BLaER1 (cell line): Measurements from ENCODE around the gene DPP6.

Experiments
- H3K27ac ChIP-seq: shearing (Covaris generic); formaldehyde crosslinking; 2 replicates; pipeline ENCODE4 v1.8.1; 2022
- H3K27me3 ChIP-seq: shearing (Covaris generic); formaldehyde crosslinking; 2 replicates; pipeline ENCODE4 v1.8.1; 2022
- H3K36me3 ChIP-seq: shearing (Covaris generic); formaldehyde crosslinking; 2 replicates; pipeline ENCODE4 v1.8.1; 2022
- H3K4me1 ChIP-seq: shearing (Covaris generic); formaldehyde crosslinking; 2 replicates; pipeline ENCODE4 v1.8.1; 2022
- H3K4me2 ChIP-seq: shearing (Covaris generic); formaldehyde crosslinking; 2 replicates; pipeline ENCODE4 v1.8.1; 2022
- H3K4me3 ChIP-seq: shearing (Covaris generic); formaldehyde crosslinking; 2 replicates; pipeline ENCODE4 v1.8.1; 2022
- H3K9ac ChIP-seq: shearing (Covaris generic); formaldehyde crosslinking; 2 replicates; pipeline ENCODE4 v1.8.1; 2022
- H3K9me3 ChIP-seq: shearing (Covaris generic); formaldehyde crosslinking; 2 replicates; pipeline ENCODE4 v1.8.1; 2022
- H4K20me1 ChIP-seq: shearing (Covaris generic); formaldehyde crosslinking; 2 replicates; pipeline ENCODE4 v1.8.1; 2022
- Cebpa-rat ChIP-seq: shearing (Covaris generic); IDR thresholded peaks from 2 replicates; pipeline ENCODE4 v1.8.1; 2022

Gene DPP6

GRCh38 chr7:154598396-154598795 lies 546.2 kb downstream of the DPP6 start:
- no peak overlapping the region for H3K4me2 ChIP-seq
- no peak overlapping the region for H3K27ac ChIP-seq
- no peaks in the 10 kb centered on the region for H3K27me3 ChIP-seq
- H3K9ac ChIP-seq: no peak overlapping the region
- H3K4me1 ChIP-seq: no peaks in the 10 kb centered on the region
- no peak for TF ChIP-seq Cebpa-rat
- no peaks in the 10 kb centered on the region for H3K36me3 ChIP-seq
- H3K4me3 ChIP-seq: no peak overlapping the region
- H3K9me3 ChIP-seq: no peaks in the 10 kb centered on the region
- no peaks in the 10 kb centered on the region for H4K20me1 ChIP-seq

- no peak for TF ChIP-seq Cebpa-rat
Observed at GRCh38 chr7:154598864-154599263, 546.7 kb downstream of the DPP6 start.

GRCh38 chr7:154610903-154611302 lies 558.7 kb downstream of the DPP6 start:
- Histone ChIP-seq H3K4me2 (no peak overlapping the region), H4K20me1 (no peaks in the 10 kb centered on the region), H3K4me3 (no peak overlapping the region), H3K4me1 (no peaks in the 10 kb centered on the region), H3K27ac (no peak overlapping the region), H3K27me3 (no peaks in the 10 kb centered on the region), H3K9me3 (no peaks in the 10 kb centered on the region), H3K36me3 (no peaks in the 10 kb centered on the region), H3K9ac (no peak overlapping the region)
- no peak for TF ChIP-seq Cebpa-rat

More at GRCh38 chr7:154598864-154599263, 546.7 kb downstream of the DPP6 start:
- no peaks in the 10 kb centered on the region for H3K9me3 ChIP-seq
- no peak overlapping the region for H3K4me2 ChIP-seq
- H4K20me1 ChIP-seq: no peaks in the 10 kb centered on the region
- H3K27ac ChIP-seq: no peak overlapping the region
- H3K4me3 ChIP-seq: no peak overlapping the region
- no peaks in the 10 kb centered on the region for H3K27me3 ChIP-seq
- no peaks in the 10 kb centered on the region for H3K4me1 ChIP-seq
- no peaks in the 10 kb centered on the region for H3K36me3 ChIP-seq
- no peak overlapping the region for H3K9ac ChIP-seq

- TF ChIP-seq Cebpa-rat: no peak
- Histone ChIP-seq H3K27ac (no peak overlapping the region), H3K9ac (no peak overlapping the region), H3K36me3 (no peaks in the 10 kb centered on the region), H3K4me3 (no peak overlapping the region), H3K27me3 (no peaks in the 10 kb centered on the region), H3K4me2 (no peak overlapping the region), H3K9me3 (no peaks in the 10 kb centered on the region), H3K4me1 (no peaks in the 10 kb centered on the region), H4K20me1 (no peaks in the 10 kb centered on the region)
Observed at GRCh38 chr7:154613811-154614210, 561.6 kb downstream of the DPP6 start.

- no peaks in the 10 kb centered on the region for H3K36me3 ChIP-seq
- H3K4me1 ChIP-seq: no peaks in the 10 kb centered on the region
Observed at GRCh38 chr7:154620141-154620755, 568.0 kb downstream of the DPP6 start.

GRCh38 chr7:154623399-154623798 lies 571.2 kb downstream of the DPP6 start:
- no peak overlapping the region for H3K4me3 ChIP-seq
- no peaks in the 10 kb centered on the region for H4K20me1 ChIP-seq
- H3K9ac ChIP-seq: no peak overlapping the region
- no peak overlapping the region for H3K4me2 ChIP-seq
- H3K27ac ChIP-seq: no peak overlapping the region
- no peaks in the 10 kb centered on the region for H3K27me3 ChIP-seq
- no peaks in the 10 kb centered on the region for H3K36me3 ChIP-seq
- no peak for TF ChIP-seq Cebpa-rat
- no peaks in the 10 kb centered on the region for H3K9me3 ChIP-seq
- H3K4me1 ChIP-seq: no peaks in the 10 kb centered on the region

More at GRCh38 chr7:154620141-154620755, 568.0 kb downstream of the DPP6 start:
- Histone ChIP-seq H3K4me3 (no peak overlapping the region), H3K4me2 (no peak overlapping the region), H4K20me1 (no peaks in the 10 kb centered on the region), H3K9me3 (no peaks in the 10 kb centered on the region), H3K27ac (no peak overlapping the region), H3K27me3 (no peaks in the 10 kb centered on the region), H3K9ac (no peak overlapping the region)
- no peak for TF ChIP-seq Cebpa-rat

GRCh38 chr7:154627646-154628290 lies 575.6 kb downstream of the DPP6 start:
- Histone ChIP-seq H3K36me3 (no peaks in the 10 kb centered on the region), H4K20me1 (no peaks in the 10 kb centered on the region), H3K4me1 (no peaks in the 10 kb centered on the region), H3K27me3 (no peaks in the 10 kb centered on the region), H3K27ac (no peak overlapping the region), H3K9ac (no peak overlapping the region), H3K4me2 (no peak overlapping the region), H3K9me3 (no peaks in the 10 kb centered on the region), H3K4me3 (no peak overlapping the region)
- TF ChIP-seq Cebpa-rat: no peak

- no peak overlapping the region for H3K27ac ChIP-seq
- H3K9me3 ChIP-seq: no peaks in the 10 kb centered on the region
- H3K27me3 ChIP-seq: no peaks in the 10 kb centered on the region
- H3K4me2 ChIP-seq: no peak overlapping the region
- no peak overlapping the region for H3K9ac ChIP-seq
- H3K36me3 ChIP-seq: no peaks in the 10 kb centered on the region
- no peak for TF ChIP-seq Cebpa-rat
- H3K4me1 ChIP-seq: no peaks in the 10 kb centered on the region
- H4K20me1 ChIP-seq: no peaks in the 10 kb centered on the region
- H3K4me3 ChIP-seq: no peak overlapping the region
Observed at GRCh38 chr7:154628556-154628955, 576.4 kb downstream of the DPP6 start.

GRCh38 chr7:154631162-154631561 lies 579.0 kb downstream of the DPP6 start:
- no peaks in the 10 kb centered on the region for H3K36me3 ChIP-seq
- TF ChIP-seq Cebpa-rat: no peak
- H3K4me3 ChIP-seq: no peak overlapping the region
- H3K9ac ChIP-seq: no peak overlapping the region
- H3K27ac ChIP-seq: no peak overlapping the region
- no peaks in the 10 kb centered on the region for H3K4me1 ChIP-seq
- peaks cover 8% of the 10 kb centered on the region for H3K9me3 ChIP-seq
- H3K4me2 ChIP-seq: no peak overlapping the region
- no peaks in the 10 kb centered on the region for H4K20me1 ChIP-seq
- no peaks in the 10 kb centered on the region for H3K27me3 ChIP-seq

GRCh38 chr7:154633641-154634040 lies 581.4 kb downstream of the DPP6 start:
- H3K4me2 ChIP-seq: no peak overlapping the region
- TF ChIP-seq Cebpa-rat: no peak
- H3K9ac ChIP-seq: no peak overlapping the region

More at GRCh38 chr7:154633641-154634040, 581.4 kb downstream of the DPP6 start:
- H3K9me3 ChIP-seq: peaks cover 9% of the 10 kb centered on the region
- no peaks in the 10 kb centered on the region for H4K20me1 ChIP-seq
- H3K4me3 ChIP-seq: no peak overlapping the region
- no peaks in the 10 kb centered on the region for H3K27me3 ChIP-seq
- H3K27ac ChIP-seq: no peak overlapping the region
- no peaks in the 10 kb centered on the region for H3K4me1 ChIP-seq
- H3K36me3 ChIP-seq: no peaks in the 10 kb centered on the region
